GM19239 (cell line): ENCODE results near the gene BRSK2.
A peak's percentile ranks its signal among the peaks of the same experiment; 100 is the strongest.

Experiments
- DNase-seq: peaks from one replicate; pipeline ENCODE4 v3.0.0; 2011; ENCODE audit warnings: low spot score; ENCODE audit not compliant: insufficient read length
- FAIRE-seq: peaks from 2 replicates; lab custom pipeline; 2011; peaks lifted over from hg19 to GRCh38; lab: Jason Lieb, UNC

The BRSK2 gene

DNA sequence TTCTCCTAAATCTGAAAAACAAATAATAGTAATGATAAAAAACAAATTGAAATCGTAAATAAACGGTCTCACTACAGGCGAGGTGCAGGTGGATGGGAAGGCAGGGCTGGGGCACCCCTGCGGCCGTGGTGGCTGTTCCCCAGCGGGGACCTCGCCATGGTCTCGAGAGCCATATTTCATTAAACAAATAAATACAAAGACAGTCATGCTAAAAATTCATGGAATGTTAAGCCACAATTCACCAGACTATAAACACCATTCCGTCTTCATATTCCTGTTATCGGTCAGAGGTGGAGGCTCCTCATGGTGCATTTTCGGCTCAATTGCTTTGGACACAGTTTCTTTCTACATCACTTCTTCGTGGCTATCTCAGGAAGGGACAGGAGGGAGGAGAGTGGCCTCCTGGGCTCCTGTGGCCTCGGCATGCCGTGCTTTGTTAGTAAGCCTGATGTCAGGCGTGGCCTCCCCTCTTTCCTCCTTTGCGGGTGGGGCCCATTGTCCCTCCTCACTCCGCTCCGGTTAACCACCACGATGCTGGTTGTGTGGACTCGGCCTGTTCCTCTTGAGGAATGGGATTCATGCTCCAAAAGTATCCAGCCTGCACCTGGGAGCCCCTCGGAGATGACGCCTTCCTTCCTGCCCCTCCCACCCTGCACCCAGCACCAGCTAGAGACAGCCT is 16.1 kb upstream of the BRSK2 start:
- no peak for FAIRE-seq

DNA sequence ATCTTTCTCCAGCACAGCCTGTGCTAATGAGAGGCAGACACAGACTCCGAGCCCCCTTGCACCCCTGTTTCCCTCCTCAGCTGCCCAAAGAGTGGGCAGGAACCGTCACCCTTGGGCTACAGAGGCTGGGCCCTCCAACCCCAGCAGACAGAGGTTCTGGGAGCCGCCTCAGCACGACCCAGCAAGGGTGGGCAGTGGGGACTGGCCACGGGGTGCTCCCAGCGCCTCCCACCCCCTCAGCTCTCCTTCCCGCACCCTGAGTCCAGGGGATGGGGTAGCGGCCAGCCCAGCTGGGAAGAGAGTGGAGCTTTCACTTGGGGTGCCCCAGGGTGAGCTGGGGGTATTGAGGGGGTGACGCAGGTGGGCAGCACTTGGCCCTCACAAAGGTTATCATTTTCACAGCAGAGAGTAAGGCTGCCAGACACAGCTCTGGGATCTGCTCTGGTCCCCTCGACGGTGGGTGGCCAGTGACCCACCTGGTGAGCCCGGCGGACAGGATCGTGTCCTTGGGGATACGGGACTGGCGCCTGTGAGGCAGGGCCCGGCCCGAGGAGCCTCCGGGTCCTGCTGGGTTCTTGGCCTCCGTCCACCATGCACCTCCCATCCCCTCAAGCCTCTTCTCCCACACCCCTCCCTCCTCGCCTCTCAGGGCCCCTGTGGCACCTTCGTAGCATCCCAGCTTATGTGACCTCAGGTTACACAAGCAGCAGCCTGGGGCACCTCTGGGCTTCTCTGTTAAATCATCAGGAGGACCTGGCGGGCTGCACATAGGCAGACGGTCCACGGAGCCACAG is 14.4 kb upstream of the BRSK2 start:
- FAIRE-seq (no peak), DNase-seq (no peak)

More for the DNA sequence above, 16.1 kb upstream of the BRSK2 start:
- DNase-seq, result no peak

DNA sequence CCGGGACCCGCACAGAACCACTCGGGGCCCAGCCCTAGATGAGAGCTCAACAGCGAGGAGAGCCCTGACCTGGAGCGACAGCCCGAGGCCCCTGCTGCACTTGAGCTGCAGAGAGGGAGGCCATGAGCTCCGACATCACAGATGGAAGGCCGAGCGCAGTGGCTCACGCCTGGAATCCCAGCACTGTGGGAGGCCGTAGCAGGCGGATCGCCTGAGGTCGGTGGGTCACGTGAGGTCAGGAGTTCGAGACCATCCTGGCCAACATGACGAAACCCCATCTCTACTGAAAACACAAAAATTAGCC is 13.8 kb upstream of the BRSK2 start:
- DNase-seq, result no peak
- no peak for FAIRE-seq

DNA sequence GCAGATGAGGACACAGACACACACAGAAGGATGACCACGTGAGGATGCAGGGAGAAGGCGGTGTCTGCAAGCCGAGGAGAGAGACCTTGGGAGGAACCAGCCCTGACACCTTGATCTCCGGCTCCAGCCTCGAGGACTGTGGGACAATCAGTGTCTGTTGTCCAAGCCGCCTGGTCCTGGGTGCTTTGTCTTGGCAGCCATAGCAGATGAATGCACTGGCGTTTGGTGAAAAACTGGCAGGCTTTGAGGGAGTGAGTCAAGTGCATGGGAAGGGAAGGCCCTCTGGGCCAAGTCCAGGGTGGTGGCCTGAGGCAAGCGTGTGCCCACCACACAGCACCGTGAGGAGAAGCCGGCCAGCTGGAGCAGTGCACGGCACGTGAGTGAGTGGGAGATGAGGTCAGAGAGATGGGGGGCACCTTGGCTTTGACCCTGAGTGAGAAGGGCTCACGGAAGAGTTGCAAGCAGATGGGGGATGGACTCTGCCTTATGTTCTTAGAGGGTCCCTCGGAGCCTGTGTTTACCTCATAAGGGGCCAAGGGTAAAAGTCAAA is 12.4 kb upstream of the BRSK2 start:
- FAIRE-seq, result no peak
- no peak for DNase-seq

DNA sequence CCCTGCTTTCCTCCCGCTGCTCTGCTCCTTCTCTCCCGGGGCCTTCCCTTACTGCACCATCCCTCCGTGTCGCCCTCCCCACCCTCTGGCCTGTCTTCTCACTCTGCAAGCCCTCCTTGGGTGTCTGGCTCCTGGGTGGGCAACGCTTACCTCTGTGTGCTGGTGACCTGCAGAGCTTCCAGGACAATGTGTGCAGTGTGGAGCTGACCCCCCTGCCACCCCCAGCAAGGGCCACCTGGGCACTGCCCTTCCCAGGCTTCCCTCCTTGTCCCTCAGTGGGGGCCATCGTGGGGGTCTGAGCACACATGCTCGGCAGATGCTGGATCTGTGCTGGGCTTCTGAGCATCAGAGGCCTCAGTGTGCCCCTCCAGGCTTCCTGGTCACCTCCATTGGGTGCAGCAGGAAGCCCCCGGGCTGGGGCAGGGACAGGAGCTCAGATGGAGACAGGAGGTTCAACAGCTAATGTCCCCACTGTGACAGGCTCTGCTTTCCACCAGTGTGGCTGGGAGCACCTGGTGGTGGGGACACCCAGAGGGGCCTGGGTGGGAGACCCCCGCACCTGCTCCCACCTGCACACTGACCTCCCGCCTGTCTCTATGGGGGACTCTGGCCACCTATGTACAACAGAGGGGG is 7.8 kb upstream of the BRSK2 start:
- DNase-seq (no peak), FAIRE-seq (no peak)

DNA sequence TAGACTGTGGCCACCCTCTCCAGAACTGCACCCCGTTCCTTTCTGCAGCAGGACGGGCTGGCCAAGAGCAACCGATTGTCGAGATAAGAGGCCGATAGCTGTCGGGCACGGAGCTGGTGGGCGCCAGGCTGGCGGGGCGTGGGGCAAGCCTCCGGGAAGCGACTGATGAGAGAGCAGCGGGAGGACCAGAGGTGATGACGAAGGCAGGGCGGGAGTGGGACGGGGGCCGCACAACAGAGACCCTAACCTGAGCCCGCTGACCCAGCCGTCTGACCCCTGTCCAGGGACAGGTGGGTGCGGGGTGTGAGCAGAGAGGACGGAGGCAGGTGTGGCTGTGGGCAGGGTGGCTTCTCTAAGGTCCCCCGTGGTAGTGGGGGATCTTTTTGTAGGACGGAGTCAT is 7.3 kb upstream of the BRSK2 start:
- DNase-seq (no peak), FAIRE-seq (no peak)

DNA sequence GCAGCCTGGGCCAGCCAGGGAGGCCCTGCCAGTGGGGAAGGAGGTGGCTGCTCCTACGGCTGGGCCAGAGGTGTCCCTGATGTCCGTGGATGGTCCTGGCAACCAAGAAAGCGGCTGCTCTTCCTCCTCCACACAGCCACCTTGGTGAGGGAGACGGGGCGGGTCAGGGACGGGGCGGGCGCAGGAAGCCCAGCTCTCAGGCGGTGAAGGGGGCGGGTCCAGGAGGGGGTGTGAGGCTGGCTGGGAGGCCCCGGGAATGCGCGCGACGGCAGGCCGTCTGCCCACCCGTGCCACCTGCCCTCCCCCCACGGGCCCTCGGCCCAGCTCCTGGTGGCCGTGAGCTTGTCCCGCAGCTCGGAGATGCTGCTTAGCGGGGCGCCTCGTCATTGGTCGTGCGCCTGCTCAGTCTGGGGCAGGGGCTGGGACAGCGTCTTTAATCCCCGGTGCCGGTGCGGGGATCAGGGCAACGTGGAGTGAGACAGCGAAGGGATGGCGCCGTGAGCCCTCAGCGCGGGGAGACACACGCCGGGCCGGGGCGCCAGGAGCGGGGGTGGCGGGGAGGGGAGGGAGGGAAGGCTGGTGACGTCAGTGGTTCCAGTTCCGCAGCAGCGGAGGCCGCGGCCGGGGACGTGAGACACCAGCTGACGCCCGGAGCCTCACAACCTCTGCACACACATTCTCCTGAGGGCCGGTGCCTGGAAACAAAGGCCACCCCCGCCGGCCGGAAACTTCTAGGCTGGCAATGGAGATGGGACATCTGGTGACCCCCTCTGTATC is 6.7 kb upstream of the BRSK2 start:
- peak; percentile 18 for FAIRE-seq
- peak; percentile 85 for DNase-seq

DNA sequence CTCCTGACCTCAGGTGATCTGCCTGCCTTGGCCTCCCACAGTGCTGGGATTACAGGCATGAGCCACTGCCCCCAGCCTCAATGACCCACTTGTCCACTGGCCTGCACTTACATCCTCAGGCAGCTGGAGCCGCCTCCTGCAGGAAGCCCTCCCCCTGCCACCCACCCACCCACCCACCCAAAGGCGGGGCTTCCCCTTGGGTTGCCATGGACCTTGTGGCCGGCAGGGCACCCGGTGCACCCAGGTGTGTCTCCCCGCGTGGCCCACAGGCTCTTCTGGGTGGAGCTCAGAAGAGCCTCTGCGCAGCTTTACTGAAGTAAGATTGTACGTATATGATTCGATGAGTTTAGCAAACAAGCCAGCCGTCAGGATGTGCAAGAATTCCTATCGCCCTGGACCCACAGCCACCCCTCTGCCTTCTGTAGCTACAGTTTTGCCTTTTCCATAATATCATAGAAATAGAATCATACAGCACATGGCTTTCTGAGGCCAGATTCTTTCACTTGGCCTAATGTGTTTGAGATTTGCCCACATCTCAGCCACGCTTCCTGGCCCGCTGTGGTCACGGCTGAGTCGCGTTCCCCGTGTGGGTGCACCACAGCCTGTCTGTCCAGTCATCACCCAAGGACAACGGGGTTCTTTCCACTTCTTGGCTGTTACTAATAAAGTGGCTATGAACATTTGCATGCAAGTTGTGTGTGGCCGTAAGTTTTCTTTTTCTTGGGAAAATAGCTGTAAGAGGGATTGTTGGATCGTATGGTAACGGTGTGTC is 5.3 kb upstream of the BRSK2 start:
- DNase-seq, result no peak
- no peak for FAIRE-seq

DNA sequence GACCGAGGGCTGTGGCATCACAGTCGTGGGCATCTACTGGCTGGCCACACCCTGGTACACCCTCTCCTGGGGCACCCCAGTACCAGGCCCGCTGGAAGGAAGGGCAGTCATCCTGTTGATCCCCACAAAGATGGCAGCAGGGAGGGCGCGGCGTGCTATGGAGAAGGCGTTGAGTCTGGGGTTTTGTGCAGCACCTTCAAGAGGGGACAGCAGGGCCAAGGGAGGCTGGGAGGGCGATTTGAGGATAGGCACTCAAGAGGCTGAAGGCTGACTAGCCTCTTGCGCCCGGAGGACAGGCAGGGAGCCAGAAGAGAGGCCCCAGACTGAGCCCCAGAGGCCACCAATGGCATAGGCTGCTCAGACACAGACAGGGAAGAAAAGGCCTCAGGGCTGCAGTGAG is 2.2 kb upstream of the BRSK2 start:
- FAIRE-seq (no peak), DNase-seq (no peak)

DNA sequence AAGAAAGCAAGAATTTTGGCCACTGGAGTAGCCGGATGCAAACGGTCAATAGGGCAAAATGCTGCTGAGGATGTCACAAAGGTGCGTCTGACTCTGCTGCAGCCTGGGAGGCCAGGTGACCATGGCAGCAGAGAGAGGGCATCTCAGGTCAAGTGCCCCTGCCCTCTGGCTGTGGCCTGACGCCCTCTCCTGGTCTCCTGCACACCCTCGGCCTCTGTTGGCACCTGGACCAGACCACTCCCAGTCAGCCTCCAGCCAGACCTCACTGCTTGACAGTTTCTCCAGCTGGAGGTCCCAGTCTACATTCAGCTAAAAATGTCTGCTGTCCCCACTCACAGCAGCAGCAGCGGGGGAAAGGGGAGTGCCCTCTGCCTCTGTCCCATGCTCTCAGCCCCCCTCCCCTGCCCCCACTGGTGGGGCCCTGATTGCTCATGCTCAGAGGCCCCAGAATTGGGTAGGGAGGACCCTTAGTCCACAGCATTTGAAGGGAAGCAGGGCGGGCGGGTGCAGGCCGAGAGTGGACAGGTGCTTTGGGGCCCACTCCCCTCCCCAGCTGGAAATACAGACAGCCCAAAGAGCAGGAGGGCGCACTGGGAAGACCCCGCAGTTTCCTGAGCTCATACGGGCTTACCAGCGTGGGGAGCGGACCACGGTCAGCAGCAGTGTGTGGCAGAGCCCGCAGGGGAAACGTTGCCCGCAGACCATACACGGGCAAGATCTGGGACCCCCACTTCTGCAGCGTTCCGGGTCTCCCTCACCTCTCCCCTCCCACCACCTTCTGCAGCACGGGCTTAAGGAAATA is 1.6 kb upstream of the BRSK2 start:
- FAIRE-seq (no peak), DNase-seq (no peak)

DNA sequence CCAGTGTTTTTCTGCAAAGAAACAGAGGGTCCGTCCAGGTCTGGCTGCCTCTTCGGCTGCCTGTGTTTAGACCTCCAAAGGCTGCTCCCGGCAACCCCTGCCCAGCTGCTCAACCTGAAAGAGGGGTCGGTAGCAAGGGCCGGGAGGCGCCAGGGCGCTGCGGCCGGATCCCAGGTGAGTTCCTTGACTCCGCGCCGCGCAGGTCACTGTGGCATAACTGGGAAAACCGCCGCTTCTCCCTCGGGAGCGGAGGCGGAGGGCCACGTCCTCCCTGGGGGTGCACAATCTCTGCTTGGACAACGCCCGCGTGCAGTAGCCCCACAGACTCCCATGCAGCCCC is 1.0 kb upstream of the BRSK2 start:
- no peak for FAIRE-seq

DNA sequence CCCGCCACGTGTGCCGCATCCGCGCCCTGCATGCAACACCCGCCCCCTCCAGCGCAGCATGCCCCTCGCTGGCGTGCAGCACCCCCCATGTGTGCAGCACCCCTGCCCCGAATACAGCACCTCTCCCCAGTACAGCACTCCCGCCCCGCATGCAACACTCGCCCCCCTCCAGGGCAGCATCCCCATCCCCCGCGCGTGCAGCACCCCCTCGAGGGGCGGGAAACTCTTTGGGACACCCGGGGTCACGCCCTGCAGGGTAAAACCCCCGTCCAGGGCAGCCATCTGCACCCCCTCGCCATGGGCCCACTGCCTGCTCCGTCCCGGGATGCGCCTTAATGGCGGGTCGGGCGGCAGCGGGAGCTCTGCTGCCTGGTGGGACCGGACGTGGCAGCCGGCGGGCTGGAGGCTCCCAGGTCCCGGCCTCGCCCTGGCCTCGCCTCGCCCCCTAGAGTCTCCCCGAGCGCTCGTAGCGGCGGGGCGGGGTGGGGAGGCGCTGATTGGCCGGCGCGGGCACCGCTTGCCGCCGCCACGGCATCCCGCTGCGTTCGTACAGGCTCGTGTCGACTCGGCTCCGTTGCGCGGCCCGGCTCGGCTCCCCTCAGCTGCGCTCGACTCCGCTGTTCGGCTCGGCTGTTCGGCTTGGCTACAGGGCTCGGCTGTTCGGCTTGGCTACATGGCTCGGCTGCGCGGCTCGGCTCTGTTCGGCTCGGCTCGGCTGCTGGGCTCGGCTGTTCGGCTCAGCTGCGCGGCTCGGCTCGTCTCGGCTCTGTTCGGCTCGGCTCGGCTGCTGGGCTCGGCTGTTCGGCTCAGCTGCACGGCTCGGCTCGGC is 417 bp upstream of the BRSK2 start:
- FAIRE-seq, result peak; percentile 91
- peak; percentile 94 for DNase-seq

More for the DNA sequence above, 1.0 kb upstream of the BRSK2 start:
- no peak for DNase-seq

DNA sequence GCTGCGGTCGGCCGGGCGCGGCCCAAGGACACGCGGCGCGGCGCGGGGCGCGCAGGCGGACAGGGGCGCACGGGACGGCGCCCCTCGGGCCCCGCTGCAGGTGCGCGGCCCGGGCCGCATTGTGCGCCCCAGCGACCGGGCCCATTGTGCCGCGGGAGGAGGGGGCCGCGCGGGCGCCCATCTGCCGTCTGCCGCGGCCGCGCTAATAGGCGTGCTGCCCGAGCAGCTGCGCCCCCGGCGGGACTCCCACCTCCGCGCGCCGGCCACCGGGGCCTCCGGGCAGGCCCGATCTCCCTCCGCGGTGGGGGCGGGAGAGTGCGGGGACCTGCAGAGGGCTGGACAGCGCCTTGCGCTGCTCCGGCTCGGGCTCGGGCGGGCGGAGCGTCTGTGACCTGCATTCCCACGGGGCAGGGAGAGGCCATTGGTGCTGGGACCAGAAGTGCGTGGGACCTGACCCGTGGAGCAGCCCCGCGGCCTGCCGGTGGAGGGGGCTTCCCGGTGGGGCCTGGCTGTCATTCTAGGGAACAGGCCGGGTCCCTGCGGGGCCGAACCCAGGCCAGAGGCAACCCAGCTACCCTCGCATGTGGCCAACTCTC is 933 bp downstream of the BRSK2 start:
- FAIRE-seq (no peak), DNase-seq (no peak)

DNA sequence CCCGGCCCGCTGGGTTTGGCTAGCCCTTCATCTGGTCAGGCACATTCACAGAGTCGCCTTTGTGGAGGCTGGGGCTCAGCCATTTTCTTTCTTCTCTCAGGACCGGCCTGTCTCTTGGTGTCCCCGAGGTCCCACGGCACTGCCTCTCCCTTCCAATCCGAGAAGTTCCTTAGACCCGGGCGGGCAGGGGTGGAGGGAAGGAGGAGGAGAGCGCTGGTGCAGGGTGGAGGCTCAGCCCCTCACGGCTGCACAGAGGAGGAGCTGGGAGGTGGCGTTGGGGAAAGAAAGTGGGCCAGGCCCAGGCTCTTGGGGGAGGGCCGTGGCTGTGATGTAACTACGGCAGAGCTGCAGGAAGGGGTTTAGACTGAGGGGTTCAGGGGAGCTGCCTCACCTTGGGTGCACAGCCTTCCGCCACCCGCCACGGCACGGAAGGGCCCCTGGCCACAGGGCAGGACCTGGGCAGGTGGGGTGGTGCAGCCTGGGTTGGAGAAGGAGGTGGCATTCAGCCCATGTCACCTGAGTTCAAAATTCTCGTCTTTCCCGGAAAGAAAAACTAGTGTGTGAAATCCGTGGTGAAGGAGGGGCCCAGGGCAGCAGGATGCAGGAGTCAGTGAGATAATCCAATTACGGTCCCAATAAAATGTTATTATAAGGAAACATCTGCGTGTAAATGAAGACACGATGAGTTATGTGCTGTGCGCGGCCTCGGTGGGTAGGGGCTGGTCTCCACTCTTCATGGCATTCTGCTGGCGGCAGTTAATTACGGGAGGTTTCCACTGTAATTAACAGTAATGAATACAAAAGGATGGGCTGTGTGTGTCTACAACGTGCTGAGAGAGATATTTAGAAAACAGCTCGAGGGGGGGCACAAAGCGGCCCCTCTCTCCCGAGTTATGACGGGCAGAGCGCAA is 1.7 kb downstream of the BRSK2 start:
- DNase-seq (no peak), FAIRE-seq (no peak)

DNA sequence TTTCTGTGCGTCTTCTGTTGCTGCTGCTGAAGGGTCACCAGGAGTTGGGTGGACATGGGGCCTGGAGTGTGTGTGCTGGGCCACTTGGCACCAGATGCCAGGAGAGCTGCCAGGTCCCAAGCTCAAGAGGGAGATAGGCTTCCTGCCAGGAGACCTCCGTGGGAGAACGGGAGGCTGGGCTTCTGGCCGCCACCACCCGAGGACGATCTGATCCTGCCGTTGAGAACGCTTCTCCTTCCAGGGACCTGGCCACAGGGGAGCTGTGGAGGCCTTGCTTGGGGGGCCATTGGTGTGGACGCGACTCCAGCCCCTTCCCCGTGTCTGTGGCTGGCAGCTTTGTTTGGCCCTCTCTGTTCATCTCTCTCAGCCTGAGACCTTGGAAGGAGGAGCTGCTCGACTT is 2.4 kb downstream of the BRSK2 start:
- FAIRE-seq (no peak), DNase-seq (no peak)

DNA sequence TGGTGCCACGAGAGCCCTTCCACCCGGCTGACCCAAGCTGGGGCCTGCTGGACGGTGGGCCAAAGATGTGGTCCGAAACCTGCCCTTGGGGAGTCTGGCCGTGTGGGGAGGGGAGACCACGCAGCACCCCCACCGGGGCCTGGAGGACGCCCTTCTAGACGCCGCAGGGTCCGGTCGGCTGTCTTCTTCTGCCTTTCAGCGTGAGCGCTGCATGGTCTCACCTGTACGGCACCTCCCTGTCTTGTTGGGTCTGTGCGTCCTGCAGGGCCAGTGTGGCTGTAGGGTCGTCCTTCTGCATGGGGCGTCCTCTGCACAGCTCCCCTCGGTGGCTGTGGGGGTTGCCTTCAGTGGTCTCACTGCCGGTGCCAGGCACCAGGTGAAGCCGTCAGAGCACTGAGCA is 2.8 kb downstream of the BRSK2 start:
- FAIRE-seq (no peak), DNase-seq (no peak)
